Measurements from ENCODE around the gene GNPTG.
A peak's percentile ranks its signal among the peaks of the same experiment; 100 is the strongest.

GNPTG gene

DNA sequence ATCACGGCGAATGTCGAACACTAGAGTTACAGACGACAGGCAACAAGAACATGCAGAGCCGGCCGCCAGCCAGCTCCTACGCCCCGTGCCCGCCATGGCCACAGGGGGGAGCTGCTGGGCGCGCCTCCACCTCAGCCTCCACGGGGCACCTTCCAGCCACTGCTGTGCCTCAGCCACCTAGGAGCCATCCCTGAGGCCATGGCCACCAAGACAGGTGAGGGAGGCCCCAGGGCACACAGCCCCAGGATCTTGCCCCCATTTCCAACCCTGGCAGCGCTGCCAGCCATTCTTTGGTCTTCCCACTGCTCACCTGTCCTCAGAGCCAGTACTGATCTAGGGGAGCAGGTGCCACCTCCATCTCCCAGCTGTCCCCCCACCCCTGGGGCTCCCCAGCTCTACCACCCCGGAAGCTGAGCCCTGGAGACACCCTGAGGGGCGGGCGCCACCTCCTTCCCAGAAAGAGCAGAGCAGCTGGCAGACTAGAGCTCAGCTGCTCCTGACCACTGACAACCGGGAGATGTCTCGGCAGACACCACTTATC is 11.8 kb downstream of the GNPTG start:
- no peaks in the 10 kb centered on the region for H3K9me3 ChIP-seq (ENCODE audit: low read depth, low read length)
- H3K36me3 ChIP-seq (ENCODE audit: insufficient read depth, low read length): peaks cover 39% of the 10 kb centered on the region; the same call in 1 of the 2 replicates
- H3K27ac ChIP-seq: no peak overlapping the region
- DNase-seq (ENCODE audit: low read depth, low spot score): no peak
- no peak overlapping the region for H3K9ac ChIP-seq (ENCODE audit: insufficient read length)
- TF ChIP-seq POLR2AphosphoS5 (IDR thresholded peaks at IDR 0.05; ENCODE audit: borderline replicate concordance, low read depth, low read length) (no peak), EZH2 (IDR thresholded peaks at IDR 0.05) (no peak), FOXP2 (optimal IDR thresholded peaks at IDR 0.05; ENCODE audit: control extremely low read depth, extremely low read length, insufficient read depth) (no peak)
- no peak overlapping the region for H3K4me3 ChIP-seq

DNA sequence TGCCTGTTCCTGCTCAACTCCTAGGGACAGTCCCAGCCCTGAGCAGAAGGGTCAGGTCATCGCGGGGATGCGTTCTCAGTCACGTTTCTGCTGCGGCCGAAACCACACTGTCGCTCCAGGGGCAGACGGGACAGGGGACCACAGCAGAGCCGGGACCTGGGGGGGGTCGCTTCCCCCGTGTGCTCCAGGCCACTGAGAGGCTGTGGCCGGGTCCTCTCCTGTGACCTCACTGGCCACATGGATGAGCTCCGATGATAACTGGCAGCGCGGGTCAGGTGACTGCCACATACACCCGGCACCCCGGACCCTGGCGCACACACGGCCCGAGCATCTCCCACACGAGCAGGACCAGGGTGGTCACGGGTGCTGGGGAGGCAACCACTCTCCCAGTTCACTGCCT is 12.8 kb downstream of the GNPTG start:
- TF ChIP-seq POLR2AphosphoS5 (IDR thresholded peaks at IDR 0.05; ENCODE audit: borderline replicate concordance, low read depth, low read length): no peak
- TF ChIP-seq EZH2 (IDR thresholded peaks at IDR 0.05): no peak
- TF ChIP-seq FOXP2 (optimal IDR thresholded peaks at IDR 0.05; ENCODE audit: control extremely low read depth, extremely low read length, insufficient read depth): no peak
- no peak overlapping the region for H3K4me3 ChIP-seq
- no peak overlapping the region for H3K9ac ChIP-seq (ENCODE audit: insufficient read length)
- no peak overlapping the region for H3K27ac ChIP-seq
- peaks cover 39% of the 10 kb centered on the region; the same call in 1 of the 2 replicates for H3K36me3 ChIP-seq (ENCODE audit: insufficient read depth, low read length)
- DNase-seq (ENCODE audit: low read depth, low spot score): no peak
- H3K9me3 ChIP-seq (ENCODE audit: low read depth, low read length): no peaks in the 10 kb centered on the region

DNA sequence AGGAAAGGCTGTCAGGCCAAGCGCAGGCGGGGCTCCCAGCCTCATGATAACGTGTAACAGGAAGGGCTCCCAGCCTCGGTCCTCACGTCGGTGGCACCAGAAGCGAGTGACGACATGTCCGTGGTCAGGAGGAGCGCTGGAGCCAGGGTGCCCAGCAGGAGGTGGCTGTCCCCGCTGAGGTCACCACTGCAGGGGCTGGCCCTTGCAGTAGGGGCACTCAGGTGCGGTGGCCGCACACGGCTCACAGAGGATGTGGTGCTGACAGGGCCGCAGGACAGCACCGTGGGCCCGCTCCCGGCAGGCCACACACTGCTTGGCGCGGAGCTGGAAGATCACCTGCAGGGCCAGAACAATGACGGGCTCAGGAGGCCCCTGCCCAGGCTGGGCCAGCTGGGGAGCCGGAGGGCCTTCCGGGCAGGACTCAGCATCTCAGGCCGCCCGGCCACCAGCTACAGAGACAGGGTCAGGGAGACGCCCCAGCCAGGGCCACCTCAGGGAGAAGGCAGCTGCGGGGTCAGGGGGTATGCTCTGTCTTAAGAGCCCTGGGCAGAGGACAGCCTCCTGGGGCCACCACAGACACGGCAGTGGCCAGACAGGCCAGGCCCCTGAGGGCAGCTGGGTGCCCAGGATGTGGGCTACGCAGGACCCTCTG is 14.5 kb downstream of the GNPTG start:
- Histone ChIP-seq H3K9ac (ENCODE audit: insufficient read length) (no peak overlapping the region), H3K36me3 (ENCODE audit: insufficient read depth, low read length) (peaks cover 36% of the 10 kb centered on the region; the same call in 1 of the 2 replicates), H3K4me3 (no peak overlapping the region), H3K27ac (no peak overlapping the region), H3K9me3 (ENCODE audit: low read depth, low read length) (no peaks in the 10 kb centered on the region)
- TF ChIP-seq POLR2AphosphoS5 (IDR thresholded peaks at IDR 0.05; ENCODE audit: borderline replicate concordance, low read depth, low read length) (no peak), EZH2 (IDR thresholded peaks at IDR 0.05) (no peak), FOXP2 (optimal IDR thresholded peaks at IDR 0.05; ENCODE audit: control extremely low read depth, extremely low read length, insufficient read depth) (no peak)
- no peak for DNase-seq (ENCODE audit: low read depth, low spot score)

DNA sequence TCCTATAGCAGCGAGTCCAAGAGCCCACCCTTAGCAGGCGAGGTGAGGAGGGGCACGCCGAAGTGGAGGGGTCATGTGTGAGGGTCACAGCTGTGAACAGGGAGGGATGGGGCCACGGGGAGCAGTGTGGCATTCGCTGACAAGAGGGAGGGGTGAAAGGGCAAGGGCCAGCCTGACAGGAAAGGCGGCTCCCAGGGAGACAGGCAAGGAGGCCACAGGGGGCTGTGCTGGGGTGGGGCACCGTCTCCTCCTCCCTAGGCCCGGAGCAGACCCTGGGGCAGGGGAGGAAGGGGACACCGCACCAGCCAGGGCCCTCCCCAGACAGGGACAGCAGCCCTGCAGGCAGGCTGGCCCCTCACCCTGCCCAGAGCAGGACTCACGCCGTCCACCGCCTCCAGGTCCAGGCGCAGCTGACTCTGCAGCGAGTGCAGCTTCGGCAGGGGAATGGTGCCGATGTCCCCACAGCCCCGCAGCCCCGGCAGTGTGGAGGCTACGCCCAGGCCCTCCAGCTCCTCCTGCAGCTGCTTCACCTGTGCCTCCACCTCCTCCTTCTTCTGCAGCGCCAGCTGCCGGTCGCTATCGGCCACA is 15.1 kb downstream of the GNPTG start:
- Histone ChIP-seq H3K9ac (ENCODE audit: insufficient read length) (no peak overlapping the region), H3K4me3 (no peak overlapping the region), H3K27ac (no peak overlapping the region), H3K9me3 (ENCODE audit: low read depth, low read length) (no peaks in the 10 kb centered on the region), H3K36me3 (ENCODE audit: insufficient read depth, low read length) (peaks cover 36% of the 10 kb centered on the region; the same call in 1 of the 2 replicates)
- TF ChIP-seq POLR2AphosphoS5 (IDR thresholded peaks at IDR 0.05; ENCODE audit: borderline replicate concordance, low read depth, low read length) (no peak), EZH2 (IDR thresholded peaks at IDR 0.05) (no peak), FOXP2 (optimal IDR thresholded peaks at IDR 0.05; ENCODE audit: control extremely low read depth, extremely low read length, insufficient read depth) (no peak)
- DNase-seq (ENCODE audit: low read depth, low spot score): no peak

DNA sequence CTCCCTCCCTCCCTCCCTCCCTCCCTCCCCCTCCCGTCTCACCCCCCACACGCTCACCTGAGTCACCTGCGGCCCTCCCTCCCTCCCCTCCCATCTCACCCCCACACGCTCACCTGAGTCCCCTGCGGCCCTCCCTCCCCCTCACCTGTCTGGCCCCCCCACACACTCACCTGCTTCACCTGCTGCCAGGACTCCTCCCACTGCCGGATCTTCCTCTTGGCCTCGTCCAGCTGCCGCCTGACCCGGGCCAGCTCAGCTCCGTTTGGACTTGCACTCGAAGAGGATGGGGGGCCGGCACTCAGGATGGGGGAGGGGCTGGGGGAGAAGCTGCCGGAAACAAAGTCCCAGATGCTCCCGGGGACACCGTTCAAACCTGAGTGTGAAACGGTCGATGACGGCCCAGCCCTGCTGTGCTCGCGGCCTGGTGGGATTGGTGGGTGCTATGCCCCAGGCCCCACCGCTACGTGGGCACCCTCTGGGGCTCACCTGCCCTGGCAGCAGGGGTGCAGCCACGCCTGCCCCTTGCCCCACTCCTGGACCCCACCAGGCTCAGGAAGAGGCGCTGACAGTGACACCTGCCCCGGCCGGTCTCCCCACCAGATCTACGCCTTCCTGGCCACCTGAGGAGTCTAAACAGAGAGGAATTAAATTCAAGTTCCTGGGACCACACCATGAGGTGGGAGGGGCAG is 15.9 kb downstream of the GNPTG start:
- Histone ChIP-seq H3K36me3 (ENCODE audit: insufficient read depth, low read length) (peaks cover 32% of the 10 kb centered on the region; the same call in 1 of the 2 replicates), H3K4me3 (no peak overlapping the region)
- TF ChIP-seq POLR2AphosphoS5 (IDR thresholded peaks at IDR 0.05; ENCODE audit: borderline replicate concordance, low read depth, low read length) (no peak), EZH2 (IDR thresholded peaks at IDR 0.05) (no peak), FOXP2 (optimal IDR thresholded peaks at IDR 0.05; ENCODE audit: control extremely low read depth, extremely low read length, insufficient read depth) (no peak)

DNA sequence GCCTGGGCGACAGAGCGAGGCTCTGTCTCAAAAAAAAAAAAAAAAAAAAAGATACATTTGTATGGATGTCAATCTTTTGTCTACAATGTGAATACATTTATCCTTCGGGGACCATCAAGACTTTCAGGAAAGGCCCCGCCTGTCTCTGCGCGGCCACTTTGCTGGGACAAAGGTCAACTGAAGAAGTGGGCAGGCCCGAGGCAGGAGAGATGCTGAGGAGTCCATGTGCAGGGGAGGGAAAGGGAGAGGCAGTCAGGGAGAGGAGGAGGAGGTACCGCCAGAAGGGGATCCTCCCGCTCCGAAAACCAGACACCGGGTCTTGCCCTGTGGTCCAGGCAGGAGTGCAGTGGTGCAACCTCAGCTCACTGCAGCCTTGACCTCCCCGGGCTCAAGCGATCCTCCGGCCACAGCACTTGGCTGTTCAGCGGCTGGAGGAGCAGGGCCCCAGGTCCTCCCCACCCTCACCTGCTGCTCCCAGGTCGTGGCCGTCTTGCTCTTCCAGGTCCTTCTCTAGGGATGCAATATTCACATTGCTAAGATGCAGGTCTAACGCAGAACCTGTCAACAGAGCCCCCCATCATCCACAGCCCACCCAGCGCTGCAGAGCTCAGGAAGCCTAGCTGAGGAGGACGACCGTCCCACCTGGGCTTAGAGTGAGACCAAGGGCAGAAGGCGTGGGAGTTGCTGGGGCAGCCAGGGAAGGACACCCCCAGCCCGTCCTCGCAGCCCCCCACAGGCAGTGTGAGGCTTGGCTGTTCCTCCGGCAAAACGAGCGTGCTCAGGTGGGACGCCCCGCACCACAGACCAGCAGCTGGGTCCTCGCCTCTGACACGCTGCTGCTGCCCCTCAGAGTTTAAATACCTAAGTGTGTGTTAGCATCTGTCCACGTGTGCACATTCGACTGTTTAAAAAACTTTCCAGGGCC is 19.6 kb downstream of the GNPTG start:
- Histone ChIP-seq H3K9me3 (ENCODE audit: low read depth, low read length) (no peaks in the 10 kb centered on the region), H3K36me3 (ENCODE audit: insufficient read depth, low read length) (no peaks in the 10 kb centered on the region; the same call in 1 of the 2 replicates), H3K4me3 (no peak overlapping the region), H3K27ac (no peak overlapping the region), H3K9ac (ENCODE audit: insufficient read length) (no peak overlapping the region)
- no peak for TF ChIP-seq EZH2 (IDR thresholded peaks at IDR 0.05)
- TF ChIP-seq FOXP2 (optimal IDR thresholded peaks at IDR 0.05; ENCODE audit: control extremely low read depth, extremely low read length, insufficient read depth): no peak
- TF ChIP-seq POLR2AphosphoS5 (IDR thresholded peaks at IDR 0.05; ENCODE audit: borderline replicate concordance, low read depth, low read length): peak; percentile 12; the same call in 1 of the 2 replicates
- DNase-seq (ENCODE audit: low read depth, low spot score): no peak

More for the DNA sequence above, 15.9 kb downstream of the GNPTG start:
- Histone ChIP-seq H3K9me3 (ENCODE audit: low read depth, low read length) (no peaks in the 10 kb centered on the region), H3K27ac (no peak overlapping the region), H3K9ac (ENCODE audit: insufficient read length) (no peak overlapping the region)
- no peak for DNase-seq (ENCODE audit: low read depth, low spot score)

DNA sequence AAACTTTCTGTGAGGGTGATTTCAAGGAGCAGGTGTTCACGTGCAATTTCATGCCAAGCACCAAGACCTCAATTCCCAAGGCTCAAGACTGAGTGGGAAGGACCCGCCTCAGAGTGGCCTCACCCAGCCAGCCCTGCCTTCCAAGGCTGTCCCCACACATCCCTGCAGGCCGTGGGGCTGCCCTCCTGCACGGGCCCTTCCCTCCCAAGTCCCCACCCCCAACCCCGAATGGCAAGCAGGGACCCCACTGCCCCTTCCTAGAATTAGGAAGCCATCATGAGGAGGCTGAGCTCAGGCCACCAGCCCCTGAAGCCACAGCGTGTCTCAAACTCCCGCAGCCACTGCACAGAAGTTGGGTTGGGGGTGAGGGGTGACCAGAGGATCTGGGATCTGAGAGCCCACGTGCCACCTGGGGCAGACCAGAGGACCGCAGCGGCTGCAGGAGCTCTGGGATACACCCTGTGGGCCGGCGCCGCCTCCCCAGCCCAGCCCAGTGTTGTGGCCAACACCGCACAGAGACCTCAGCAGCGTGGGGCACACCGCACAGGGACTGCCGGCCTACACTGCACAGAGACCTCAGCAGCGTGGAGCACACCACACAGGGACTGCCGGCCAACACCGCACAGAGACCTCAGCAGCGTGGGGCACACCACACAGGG is 20.7 kb downstream of the GNPTG start:
- TF ChIP-seq FOXP2 (optimal IDR thresholded peaks at IDR 0.05; ENCODE audit: control extremely low read depth, extremely low read length, insufficient read depth) (no peak), POLR2AphosphoS5 (IDR thresholded peaks at IDR 0.05; ENCODE audit: borderline replicate concordance, low read depth, low read length) (no peak), EZH2 (IDR thresholded peaks at IDR 0.05) (no peak)

More for the DNA sequence above, 20.7 kb downstream of the GNPTG start:
- Histone ChIP-seq H3K27ac (no peak overlapping the region), H3K9me3 (ENCODE audit: low read depth, low read length) (no peaks in the 10 kb centered on the region), H3K4me3 (no peak overlapping the region), H3K36me3 (ENCODE audit: insufficient read depth, low read length) (no peaks in the 10 kb centered on the region; the same call in 1 of the 2 replicates), H3K9ac (ENCODE audit: insufficient read length) (no peak overlapping the region)
- no peak for DNase-seq (ENCODE audit: low read depth, low spot score)
